GM12878 (cell line): ENCODE results near the gene DMKN. TPM values are rescaled to one million over a fixed set of nuclear protein-coding genes. Genes with fewer than 3 reads are reported as not detected.

Experiments
- ATAC-seq: fragments of 200-7000 bp; cut with Tn5 transposase; 3 replicates; pipeline ENCODE4 v1.9.1; 2020; ENCODE audit warnings: mild to moderate bottlenecking, moderate library complexity
- BruUV-seq: library from RNA; stranded (reverse); fragments of 400-500 nt; replicated peaks from 2 replicates; lab custom pipeline; 2021; lab: Mats Ljungman, UMichigan
- CTCF ChIA-PET: fragments of 300-600 bp; sonication (Branson Sonifier 250); formaldehyde crosslinking; extraction: SDS; loops from one replicate; lab custom pipeline; 2021; ENCODE audit warnings: inconsistent platforms; lab: Yijun Ruan, JAX
- POLR2A ChIA-PET: fragments of 350-600 bp; formaldehyde crosslinking; extraction: SDS; loops from one replicate; lab custom pipeline; 2021; ENCODE audit warnings: inconsistent platforms; lab: Charles Lee
- RAD21 ChIA-PET: fragments of 300-600 bp; sonication (Branson Sonifier 250); formaldehyde crosslinking; loops from one replicate; lab custom pipeline; 2023; ENCODE audit warnings: antibody characterized with exemption; ENCODE audit not compliant: unreplicated experiment; lab: Charles Lee
- SMC1A ChIA-PET: fragments of 300-600 bp; sonication (Branson Sonifier 250); formaldehyde crosslinking; loops from one replicate; lab custom pipeline; 2023; ENCODE audit not compliant: unreplicated experiment, uncharacterized antibody; lab: Charles Lee
- DNase-seq: peaks from one replicate; pipeline ENCODE4 v3.0.0-alpha.2; 2011; ENCODE audit warnings: low read depth, low spot score
- FAIRE-seq: peaks from 3 replicates; lab custom pipeline; 2011; peaks lifted over from hg19 to GRCh38; lab: Jason Lieb, UNC
- H2AFZ ChIP-seq: 2 replicates; pipeline ENCODE4 v1.6.0; 2011; ENCODE audit warnings: low read depth, low read length, control low read depth; ENCODE audit not compliant: control insufficient read depth
- H3K27ac ChIP-seq: 2 replicates; pipeline ENCODE4 v1.5.1; 2011; ENCODE audit warnings: control low read depth; ENCODE audit not compliant: control insufficient read depth, insufficient read depth
- H3K27me3 ChIP-seq, 2 experiments: replicated peaks in 1 of 2; 2 replicates each; pipeline versions ENCODE4 v1.6.0 to v1.6.1; 2011; ENCODE audit warnings: low read length in 1 of 2; ENCODE audit not compliant: control insufficient read depth in 2 of 2, insufficient read depth in 2 of 2
- H3K36me3 ChIP-seq, 2 experiments: 2 replicates each; pipeline ENCODE4 v1.5.1; 2011; ENCODE audit warnings: low read length in 1 of 2; ENCODE audit not compliant: control insufficient read depth in 2 of 2, insufficient read depth in 2 of 2
- H3K4me1 ChIP-seq: 2 replicates; pipeline ENCODE4 v1.6.1; 2011; ENCODE audit warnings: mild to moderate bottlenecking, low read length, moderate library complexity, mixed read lengths; ENCODE audit not compliant: control insufficient read depth, insufficient read depth
- H3K4me2 ChIP-seq: 2 replicates; pipeline ENCODE4 v1.6.0; 2011; ENCODE audit warnings: control low read depth; ENCODE audit not compliant: control insufficient read depth, insufficient read depth
- H3K4me3 ChIP-seq: fragments of 200-600 bp; sonication (generic); 2 replicates; pipeline ENCODE4 v1.5.1; 2016
- H3K79me2 ChIP-seq: 2 replicates; pipeline ENCODE4 v1.6.0; 2011; ENCODE audit warnings: low read length; ENCODE audit not compliant: control insufficient read depth, insufficient read depth
- H3K9ac ChIP-seq: 2 replicates; pipeline ENCODE4 v1.8.0; 2011; ENCODE audit warnings: low read length, control low read depth, mixed read lengths; ENCODE audit not compliant: control insufficient read depth, insufficient read depth
- H3K9me3 ChIP-seq: replicated peaks from 3 replicates; pipeline ENCODE4 v1.5.1; 2011; ENCODE audit warnings: mild to moderate bottlenecking, low read length; ENCODE audit not compliant: control insufficient read depth, insufficient read depth
- H4K20me1 ChIP-seq: 2 replicates; pipeline ENCODE4 v1.6.0; 2011; ENCODE audit not compliant: control insufficient read depth, insufficient read depth
- CREB1 ChIP-seq: IDR thresholded peaks from 2 replicates; pipeline ENCODE4 v1.6.1; 2012; ENCODE audit warnings: low read depth, mild to moderate bottlenecking, inconsistent platforms
- CREM ChIP-seq: IDR thresholded peaks from 2 replicates; pipeline ENCODE4 v1.6.1; 2014; ENCODE audit warnings: antibody characterized with exemption, low read depth
- NR2C1 ChIP-seq: fragments of 450-650 bp; IDR thresholded peaks from 2 replicates; pipeline ENCODE4 v1.6.1; 2017; ENCODE audit warnings: antibody characterized with exemption, mild to moderate bottlenecking, moderate library complexity
- STAT3 ChIP-seq: IDR thresholded peaks from 2 replicates; pipeline ENCODE4 v1.6.1; 2011; ENCODE audit warnings: low read depth, low read length, improper control_type of control experiment
- WGBS: methylation state at CpG from one replicate; pipeline ENCODE4 v1.1.6; 2016; ENCODE audit warnings: low lambda C conversion rate; ENCODE audit not compliant: insufficient replicate concordance, insufficient coverage; ENCODE audit errors: missing lambda C conversion rate; 5-methylcytosine and 5-hydroxymethylcytosine counted together
- in situ Hi-C: fragments of 300-500 bp; cut with MboI; formaldehyde crosslinking; loops from 9 replicates; pipeline ENCODE4 v1.14.3; 2018; ENCODE audit warnings: mixed read lengths
- intact Hi-C: fragments of 100-400 bp; cut with micrococcal nuclease; formaldehyde crosslinking; loops from one replicate; pipeline ENCODE4 v1.14.2; 2022; ENCODE audit not compliant: unreplicated experiment
- polyA plus RNA-seq, 11 experiments: library from polyadenylated mRNA; depleted of rRNA in 4 of 11; unstranded in 6 of 11; stranded (reverse) in 5 of 11; fragments of >200 nt; fragmentation: Nextera tagmentation in 4 of 11; fragmentation: Illumina TruSeq in 1 of 11; extraction: Ambion mirVana in 4 of 11; extraction: Trizol in 1 of 11; gene quantifications; 1 replicate in 1 of 11; 2 replicates in 10 of 11; pipeline versions ENCODE4 v1.2.1 to v1.2.3, GENCODE V29; 2011 to 2016; ENCODE audit warnings: inconsistent platforms in 2 of 11, missing spikeins in 2 of 11, low read depth in 1 of 11
- total RNA-seq, 4 experiments: library from RNA; depleted of rRNA in 3 of 4; stranded (reverse); fragments of >200 nt in 3 of 4; fragmentation: Illumina TruSeq in 1 of 4; extraction: Trizol in 1 of 4; gene quantifications; 2 replicates each; pipeline versions ENCODE4 v1.2.1 to v1.2.3, GENCODE V29; 2013 to 2021
- TF ChIP-seq, protein P1 (sequence below): fragments of 450-650 bp; IDR thresholded peaks from 2 replicates; pipeline ENCODE4 v1.6.1; 2017; ENCODE audit warnings: mild to moderate bottlenecking, low read depth, inconsistent platforms; ENCODE audit not compliant: poor library complexity, severe bottlenecking

Gene DMKN
- total and polyA plus RNA-seq, 10 of the 15 experiments (the other 5 are each of a cell fraction or from before 2014, with no cell fraction given) = 36.4 to 114 (median 58.6) TPM

DNA sequence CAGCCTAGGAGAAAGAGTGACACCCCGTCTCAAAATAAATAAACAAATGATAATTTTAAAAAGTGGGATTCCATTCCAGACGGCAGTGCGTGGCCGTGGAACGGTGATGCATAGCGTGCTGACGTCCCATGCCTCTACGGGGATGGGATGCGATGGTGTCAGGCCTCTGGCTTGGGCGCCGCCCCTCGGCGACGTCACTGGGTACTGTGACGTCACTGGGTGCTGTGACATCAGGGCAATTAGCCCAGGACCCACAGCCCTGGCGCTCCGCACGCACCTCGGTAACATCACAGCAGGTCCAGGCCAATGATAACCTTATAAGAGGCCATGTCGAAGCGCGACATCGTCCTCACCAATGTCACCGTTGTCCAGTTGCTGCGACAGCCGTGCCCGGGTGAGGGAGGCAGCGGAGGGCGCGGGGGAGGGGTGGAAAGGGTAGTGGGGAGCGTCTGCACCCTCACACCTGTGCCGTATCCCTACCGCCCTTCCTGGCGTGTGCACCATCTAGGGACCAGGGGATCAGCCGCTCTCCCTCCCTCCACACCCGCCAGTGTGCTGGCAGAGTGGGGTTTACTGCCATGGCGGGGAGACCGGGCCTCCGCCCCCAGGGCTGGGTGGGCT is 19.9 kb upstream of the DMKN start, which contains the start of gene GAPDHS:
Gene GAPDHS (plus strand): TSS at position 256 of the 621 bp plus-strand sequence. CDS start 72 bp downstream, at position 328.
- ChIA-PET SMC1A (interaction anchor here (1.0 kb wide), 1 partner anchor 10 kb away, joined by 3 read pairs; no protein-coding TSS in a partner anchor), RAD21 (no interaction called here), CTCF (no interaction called here), POLR2A (no interaction called here)
- Histone ChIP-seq H3K4me3 (no peak within 1 kb of the TSS), H3K9ac (no peak within 1 kb of the TSS), H3K27ac (no peak within 1 kb of the TSS), H3K79me2 (no peaks in the 10 kb centered on the region), H3K27me3 (peaks cover 0 to 11% of the 10 kb centered on the region in 2 experiments; a peak in 3 of 4 replicates), H3K4me2 (0 out of 2 replicates have a peak within 1 kb of the TSS, but pooled peaks have one; percentile 25), H3K36me3 (no peaks in the 10 kb centered on the region), H4K20me1 (no peaks in the 10 kb centered on the region), H3K9me3 (no peaks in the 10 kb centered on the region), H3K4me1 (peaks cover 7% of the 10 kb centered on the region), H2AFZ (peak within 1 kb of the TSS; percentile 4; the same call in 1 of the 2 replicates)
- no peak for ATAC-seq
- intact Hi-C loops (no loop called here), in situ Hi-C loops (no loop called here)
- WGBS = 78% methylated on average over 36 of the region's 39 CpGs
- BruUV-seq = no TSS peak
- no peak for FAIRE-seq
- DNase-seq = no peak
- TF ChIP-seq, protein P1, sequence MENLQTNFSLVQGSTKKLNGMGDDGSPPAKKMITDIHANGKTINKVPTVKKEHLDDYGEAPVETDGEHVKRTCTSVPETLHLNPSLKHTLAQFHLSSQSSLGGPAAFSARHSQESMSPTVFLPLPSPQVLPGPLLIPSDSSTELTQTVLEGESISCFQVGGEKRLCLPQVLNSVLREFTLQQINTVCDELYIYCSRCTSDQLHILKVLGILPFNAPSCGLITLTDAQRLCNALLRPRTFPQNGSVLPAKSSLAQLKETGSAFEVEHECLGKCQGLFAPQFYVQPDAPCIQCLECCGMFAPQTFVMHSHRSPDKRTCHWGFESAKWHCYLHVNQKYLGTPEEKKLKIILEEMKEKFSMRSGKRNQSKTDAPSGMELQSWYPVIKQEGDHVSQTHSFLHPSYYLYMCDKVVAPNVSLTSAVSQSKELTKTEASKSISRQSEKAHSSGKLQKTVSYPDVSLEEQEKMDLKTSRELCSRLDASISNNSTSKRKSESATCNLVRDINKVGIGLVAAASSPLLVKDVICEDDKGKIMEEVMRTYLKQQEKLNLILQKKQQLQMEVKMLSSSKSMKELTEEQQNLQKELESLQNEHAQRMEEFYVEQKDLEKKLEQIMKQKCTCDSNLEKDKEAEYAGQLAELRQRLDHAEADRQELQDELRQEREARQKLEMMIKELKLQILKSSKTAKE = no peak
- peak; percentile 52; the same call in 1 of the 2 replicates for TF ChIP-seq CREB1
- no peak for TF ChIP-seq STAT3
- TF ChIP-seq CREM = peak; percentile 46
- TF ChIP-seq NR2C1 = no peak
